ENCODE data around the gene DNAAF8.
A peak's percentile ranks its signal among the peaks of the same experiment; 100 is the strongest.
"Not testable (repeated sequence)": the region's sequence is repeated elsewhere in the genome, so short reads cannot be mapped to it uniquely, and the experiment has no call there.

The DNAAF8 gene

GRCh38 chr16:4726616-4727015 is 7.7 kb upstream of the DNAAF8 start:
- H3K4me3 ChIP-seq (ENCODE audit: low read depth, low read length) = no peak overlapping the region
- no peaks in the 10 kb centered on the region for H3K79me2 ChIP-seq (ENCODE audit: control insufficient read depth, insufficient read depth, low read length, unreplicated experiment)
- peaks cover 6% of the 10 kb centered on the region; the same call in 1 of the 2 replicates for H3K36me3 ChIP-seq (ENCODE audit: insufficient read depth, low read length)
- no peak overlapping the region for H3K27ac ChIP-seq (ENCODE audit: low read depth, low read length)
- H3K27me3 ChIP-seq (ENCODE audit: insufficient read depth, low read length) = no peaks in the 10 kb centered on the region
- H2AFZ ChIP-seq (ENCODE audit: low read length, unreplicated experiment) = no peak overlapping the region
- no peaks in the 10 kb centered on the region for H3K4me1 ChIP-seq (ENCODE audit: control insufficient read depth, insufficient read depth, low read length, unreplicated experiment)

GRCh38 chr16:4728676-4729075 is 5.7 kb upstream of the DNAAF8 start:
- H3K4me3 ChIP-seq (ENCODE audit: low read depth, low read length) = no peak overlapping the region
- H3K27me3 ChIP-seq (ENCODE audit: insufficient read depth, low read length) = no peaks in the 10 kb centered on the region
- H3K79me2 ChIP-seq (ENCODE audit: control insufficient read depth, insufficient read depth, low read length, unreplicated experiment) = peaks cover 3% of the 10 kb centered on the region
- peaks cover 6% of the 10 kb centered on the region; the same call in 1 of the 2 replicates for H3K36me3 ChIP-seq (ENCODE audit: insufficient read depth, low read length)
- H3K4me1 ChIP-seq (ENCODE audit: control insufficient read depth, insufficient read depth, low read length, unreplicated experiment) = no peaks in the 10 kb centered on the region
- no peak overlapping the region for H3K27ac ChIP-seq (ENCODE audit: low read depth, low read length)
- H2AFZ ChIP-seq (ENCODE audit: low read length, unreplicated experiment) = no peak overlapping the region

DNA sequence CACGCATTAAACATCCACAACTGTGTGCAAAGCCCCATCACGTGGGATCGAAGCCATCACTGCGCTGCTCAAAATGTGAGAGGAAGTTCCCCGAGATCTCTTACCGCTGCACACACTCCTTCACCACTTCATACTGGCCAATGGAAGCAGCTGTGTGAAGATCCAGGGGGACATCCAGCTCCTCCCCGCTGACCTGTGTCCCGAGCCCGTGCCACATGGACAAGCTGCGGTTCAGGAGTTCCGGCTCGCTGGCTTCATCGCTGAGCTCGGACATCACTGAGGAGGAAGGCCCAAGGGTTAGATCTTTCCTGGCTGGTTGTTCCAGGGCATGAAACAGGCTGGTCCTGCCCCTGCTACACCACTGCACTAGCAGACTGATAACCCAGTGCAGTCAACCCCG is 4.5 kb upstream of the DNAAF8 start:
- peaks cover 6% of the 10 kb centered on the region; the same call in 1 of the 2 replicates for H3K36me3 ChIP-seq (ENCODE audit: insufficient read depth, low read length)
- no peaks in the 10 kb centered on the region for H3K4me1 ChIP-seq (ENCODE audit: control insufficient read depth, insufficient read depth, low read length, unreplicated experiment)
- no peak overlapping the region for H3K27ac ChIP-seq (ENCODE audit: low read depth, low read length)
- H2AFZ ChIP-seq (ENCODE audit: low read length, unreplicated experiment) = no peak overlapping the region
- H3K27me3 ChIP-seq (ENCODE audit: insufficient read depth, low read length) = no peaks in the 10 kb centered on the region
- no peak overlapping the region for H3K4me3 ChIP-seq (ENCODE audit: low read depth, low read length)
- H3K79me2 ChIP-seq (ENCODE audit: control insufficient read depth, insufficient read depth, low read length, unreplicated experiment) = peaks cover 3% of the 10 kb centered on the region

- peaks cover 3% of the 10 kb centered on the region for H3K79me2 ChIP-seq (ENCODE audit: control insufficient read depth, insufficient read depth, low read length, unreplicated experiment)
- H3K27ac ChIP-seq (ENCODE audit: low read depth, low read length) = no peak overlapping the region
- peak overlapping the region; percentile 77 for H2AFZ ChIP-seq (ENCODE audit: low read length, unreplicated experiment)
Observed at GRCh38 chr16:4733211-4733742, 1.1 kb upstream of the DNAAF8 start.

DNA sequence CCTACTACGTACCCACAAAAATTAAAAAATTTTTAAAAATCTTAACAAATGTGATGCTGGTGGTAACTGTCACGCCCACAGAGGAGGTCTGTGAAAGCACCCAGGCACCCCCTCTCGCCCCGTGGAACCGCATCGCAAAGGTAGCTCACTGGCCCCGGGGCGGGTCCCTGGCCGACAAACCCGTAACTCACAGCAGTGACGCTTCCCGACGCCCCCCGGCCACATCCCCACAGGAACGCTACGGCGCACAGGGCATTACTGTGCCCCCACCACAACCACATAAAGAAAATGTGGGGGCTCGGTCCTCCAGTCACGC is 632 bp upstream of the DNAAF8 start:
- Histone ChIP-seq H3K79me2 (ENCODE audit: control insufficient read depth, insufficient read depth, low read length, unreplicated experiment) (peaks cover 3% of the 10 kb centered on the region), H3K27me3 (ENCODE audit: insufficient read depth, low read length) (no peaks in the 10 kb centered on the region), H2AFZ (ENCODE audit: low read length, unreplicated experiment) (peak overlapping the region; percentile 77), H3K4me3 (ENCODE audit: low read depth, low read length) (peak overlapping the region; percentile 91), H3K4me1 (ENCODE audit: control insufficient read depth, insufficient read depth, low read length, unreplicated experiment) (no peaks in the 10 kb centered on the region), H3K36me3 (ENCODE audit: insufficient read depth, low read length) (0 out of 2 replicates have a peak, but pooled peaks cover 3% of the 10 kb centered on the region), H3K27ac (ENCODE audit: low read depth, low read length) (0 out of 2 replicates have a peak overlapping the region, but pooled peaks have one; percentile 9)

More at GRCh38 chr16:4733211-4733742, 1.1 kb upstream of the DNAAF8 start:
- Histone ChIP-seq H3K27me3 (ENCODE audit: insufficient read depth, low read length) (no peaks in the 10 kb centered on the region), H3K4me1 (ENCODE audit: control insufficient read depth, insufficient read depth, low read length, unreplicated experiment) (no peaks in the 10 kb centered on the region), H3K36me3 (ENCODE audit: insufficient read depth, low read length) (0 out of 2 replicates have a peak, but pooled peaks cover 3% of the 10 kb centered on the region), H3K4me3 (ENCODE audit: low read depth, low read length) (peak overlapping the region; percentile 91)

GRCh38 chr16:4734730-4735535 is 596 bp downstream of the DNAAF8 start:
- Histone ChIP-seq H3K79me2 (ENCODE audit: control insufficient read depth, insufficient read depth, low read length, unreplicated experiment) (peaks cover 3% of the 10 kb centered on the region), H3K36me3 (ENCODE audit: insufficient read depth, low read length) (0 out of 2 replicates have a peak, but pooled peaks cover under 1% of the 10 kb centered on the region), H3K4me1 (ENCODE audit: control insufficient read depth, insufficient read depth, low read length, unreplicated experiment) (no peaks in the 10 kb centered on the region), H3K27ac (ENCODE audit: low read depth, low read length) (peak overlapping the region; percentile 79), H2AFZ (ENCODE audit: low read length, unreplicated experiment) (peak overlapping the region; percentile 99), H3K27me3 (ENCODE audit: insufficient read depth, low read length) (no peaks in the 10 kb centered on the region), H3K4me3 (ENCODE audit: low read depth, low read length) (peak overlapping the region; percentile 91)

GRCh38 chr16:4736546-4736945 is 2.2 kb downstream of the DNAAF8 start:
- H3K36me3 ChIP-seq (ENCODE audit: insufficient read depth, low read length) = no peaks in the 10 kb centered on the region
- H3K4me1 ChIP-seq (ENCODE audit: control insufficient read depth, insufficient read depth, low read length, unreplicated experiment) = no peaks in the 10 kb centered on the region
- no peak overlapping the region for H3K27ac ChIP-seq (ENCODE audit: low read depth, low read length)
- no peak overlapping the region for H2AFZ ChIP-seq (ENCODE audit: low read length, unreplicated experiment)
- H3K79me2 ChIP-seq (ENCODE audit: control insufficient read depth, insufficient read depth, low read length, unreplicated experiment) = peaks cover 3% of the 10 kb centered on the region
- no peaks in the 10 kb centered on the region for H3K27me3 ChIP-seq (ENCODE audit: insufficient read depth, low read length)
- H3K4me3 ChIP-seq (ENCODE audit: low read depth, low read length) = no peak overlapping the region

- peaks cover 3% of the 10 kb centered on the region for H3K79me2 ChIP-seq (ENCODE audit: control insufficient read depth, insufficient read depth, low read length, unreplicated experiment)
- H2AFZ ChIP-seq (ENCODE audit: low read length, unreplicated experiment) = no peak overlapping the region
- H3K4me3 ChIP-seq (ENCODE audit: low read depth, low read length) = no peak overlapping the region
- no peaks in the 10 kb centered on the region for H3K4me1 ChIP-seq (ENCODE audit: control insufficient read depth, insufficient read depth, low read length, unreplicated experiment)
- no peaks in the 10 kb centered on the region for H3K36me3 ChIP-seq (ENCODE audit: insufficient read depth, low read length)
- H3K27me3 ChIP-seq (ENCODE audit: insufficient read depth, low read length) = no peaks in the 10 kb centered on the region
- H3K27ac ChIP-seq (ENCODE audit: low read depth, low read length) = no peak overlapping the region
Observed at GRCh38 chr16:4737545-4737944, 3.2 kb downstream of the DNAAF8 start.

DNA sequence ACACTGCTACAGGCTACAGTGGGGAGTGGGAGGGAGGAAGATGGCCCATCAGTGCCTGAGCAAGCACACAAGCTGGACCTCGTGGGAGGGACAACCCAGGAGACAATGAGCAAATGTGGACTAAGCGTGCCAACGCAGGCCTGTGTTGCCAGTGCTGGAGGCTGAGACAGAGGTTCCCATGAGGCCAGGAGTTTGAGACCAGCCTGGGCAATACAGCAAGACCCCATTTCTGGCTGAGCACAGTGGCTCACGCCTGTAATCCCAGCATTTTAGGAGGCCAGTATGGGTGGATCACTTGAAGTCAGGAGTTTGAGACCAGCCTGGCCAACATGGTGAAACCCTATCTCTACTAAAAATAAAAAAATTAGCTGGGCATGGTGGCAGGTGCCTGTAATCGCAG is 4.0 kb downstream of the DNAAF8 start:
- H3K27me3 ChIP-seq (ENCODE audit: insufficient read depth, low read length); H3K36me3 ChIP-seq (ENCODE audit: insufficient read depth, low read length); H3K79me2 ChIP-seq (ENCODE audit: control insufficient read depth, insufficient read depth, low read length, unreplicated experiment); H3K4me1 ChIP-seq (ENCODE audit: control insufficient read depth, insufficient read depth, low read length, unreplicated experiment); H2AFZ ChIP-seq (ENCODE audit: low read length, unreplicated experiment); H3K4me3 ChIP-seq (ENCODE audit: low read depth, low read length); H3K27ac ChIP-seq (ENCODE audit: low read depth, low read length): not testable (repeated sequence)

DNA sequence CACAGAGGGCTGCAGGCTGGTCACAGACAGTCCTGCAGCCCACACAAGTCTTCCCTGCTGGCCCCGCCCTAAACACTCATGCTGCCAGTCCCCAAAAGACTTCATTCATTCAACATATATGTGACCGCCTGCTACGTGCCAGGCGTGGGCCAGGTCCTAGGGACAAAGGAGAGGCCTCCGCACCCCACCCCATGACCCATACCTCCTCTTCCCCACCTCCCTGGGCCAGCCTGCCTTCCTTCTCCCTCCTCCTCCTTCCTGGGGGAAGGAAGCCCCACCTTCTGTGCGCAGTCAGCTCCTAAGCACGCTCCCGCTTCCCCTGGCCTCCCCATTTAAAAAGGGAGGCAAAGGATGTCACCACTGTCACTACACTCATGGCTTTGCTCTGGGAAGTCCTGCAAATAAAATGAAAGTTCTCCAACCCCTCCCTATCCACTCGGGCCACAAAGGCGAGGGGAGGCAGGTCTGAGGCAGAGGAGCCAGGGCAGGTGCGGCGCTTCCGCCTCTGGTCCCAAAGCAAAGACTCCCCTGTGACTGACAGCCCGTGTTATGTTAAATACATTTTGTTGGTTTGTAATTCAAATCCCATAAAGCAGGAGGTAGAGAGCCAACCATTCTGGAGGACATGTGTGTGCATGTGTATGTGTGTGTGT is 9.0 kb downstream of the DNAAF8 start:
- H3K79me2 ChIP-seq (ENCODE audit: control insufficient read depth, insufficient read depth, low read length, unreplicated experiment) = no peaks in the 10 kb centered on the region
- no peaks in the 10 kb centered on the region for H3K36me3 ChIP-seq (ENCODE audit: insufficient read depth, low read length)
- peak overlapping the region; percentile 49; the same call in 1 of the 2 replicates for H3K4me3 ChIP-seq (ENCODE audit: low read depth, low read length)
- no peak overlapping the region for H3K27ac ChIP-seq (ENCODE audit: low read depth, low read length)
- no peak overlapping the region for H2AFZ ChIP-seq (ENCODE audit: low read length, unreplicated experiment)
- no peaks in the 10 kb centered on the region for H3K4me1 ChIP-seq (ENCODE audit: control insufficient read depth, insufficient read depth, low read length, unreplicated experiment)
- H3K27me3 ChIP-seq (ENCODE audit: insufficient read depth, low read length) = no peaks in the 10 kb centered on the region
